Occipital lobe (tissue), 2 donors: ENCODE data around the gene LCP2. TPM values are rescaled to one million over a fixed set of nuclear protein-coding genes. Genes with fewer than 3 reads are reported as not detected.

Experiments
- DNase-seq: peaks from one replicate; lab custom pipeline; 2025; lab: John Stamatoyannopoulos, UW
- total RNA-seq: library from RNA; depleted of rRNA; stranded (reverse); fragments of >200 nt; gene quantifications from one replicate; pipeline ENCODE4 v1.2.3, GENCODE V29; 2014

LCP2 gene
- total RNA-seq, 1 donor from 2014 or later, result 1.4 TPM

DNA sequence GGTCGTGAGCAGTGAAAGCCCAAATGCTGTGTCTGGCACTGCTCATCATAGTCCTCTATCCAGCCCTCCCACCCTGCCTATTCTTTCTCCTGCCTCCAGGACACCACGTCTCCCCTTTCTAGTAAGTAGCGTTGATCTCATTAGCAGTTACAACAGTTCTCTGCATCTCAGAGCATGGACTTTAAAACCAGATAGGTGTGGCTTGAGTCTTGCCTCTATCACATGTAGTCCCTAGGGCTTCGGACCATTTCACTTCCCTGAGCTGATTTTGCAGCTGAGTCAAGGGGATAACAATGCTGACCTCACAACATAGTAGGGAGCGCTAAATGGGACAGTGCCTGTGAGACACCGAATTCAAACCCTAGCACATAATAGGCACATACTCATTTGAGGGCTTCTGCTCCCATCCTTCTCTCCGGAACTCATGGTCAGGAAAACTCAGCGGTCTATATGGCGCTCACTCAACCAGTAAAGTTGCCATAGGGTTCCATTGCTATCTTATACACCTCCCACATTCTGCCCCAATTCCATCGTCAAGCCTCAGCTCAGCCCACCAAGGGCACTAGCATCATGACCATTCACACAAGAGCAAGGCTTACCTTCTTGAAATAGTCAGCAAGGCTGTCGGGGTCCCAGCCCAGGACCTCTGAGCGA lies 515 bp downstream of the LCP2 start:
- no peak for DNase-seq

DNA sequence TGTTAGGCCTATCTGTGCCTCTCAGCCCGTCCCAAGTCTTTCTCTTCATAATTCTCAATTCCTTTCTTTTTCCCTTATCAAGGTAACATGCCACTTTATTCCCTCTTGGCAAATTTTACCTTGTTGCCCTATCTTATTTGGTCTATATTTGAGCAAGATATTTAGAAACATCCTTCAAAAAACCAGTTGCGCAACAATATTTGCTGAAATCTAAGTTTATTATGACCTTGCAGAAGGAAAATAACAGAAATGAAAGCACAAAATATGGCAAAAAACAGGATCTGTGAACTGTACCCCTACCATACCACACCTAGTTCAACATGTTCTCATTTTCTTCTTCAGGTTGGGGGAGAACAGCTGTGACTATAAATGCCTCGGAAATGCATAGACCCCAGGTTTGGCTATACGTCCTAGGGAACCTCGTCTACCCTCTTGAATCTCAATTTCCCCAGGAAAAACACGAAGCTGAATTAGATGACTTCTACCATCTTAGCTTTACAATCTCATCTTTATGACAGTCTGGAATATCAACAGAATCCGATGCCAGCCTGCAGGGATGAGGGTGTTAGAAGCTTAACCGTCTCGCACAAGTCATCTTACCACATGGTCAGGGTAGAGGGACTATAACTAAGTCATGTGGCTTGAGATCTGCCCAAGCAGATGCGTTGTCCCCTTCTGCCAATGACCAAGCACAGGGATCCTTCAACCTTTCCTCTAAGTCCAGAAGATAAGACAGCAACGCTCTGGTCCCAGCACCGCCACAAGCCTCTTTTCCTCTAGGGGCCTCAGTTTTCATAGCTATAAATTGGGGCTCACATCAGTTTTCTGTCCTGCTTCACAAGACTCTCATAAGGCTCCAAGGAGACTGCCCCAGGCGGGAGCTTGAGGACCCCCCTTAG lies 1.3 kb downstream of the LCP2 start:
- no peak for DNase-seq

- DNase-seq, result no peak
These were observed 3.0 kb downstream of the LCP2 start for GRCh38 chr5:170294556-170294955.

GRCh38 chr5:170294057-170294456 lies 3.5 kb downstream of the LCP2 start:
- no peak for DNase-seq

GRCh38 chr5:170293273-170293672 lies 4.3 kb downstream of the LCP2 start:
- no peak for DNase-seq

- DNase-seq, result no peak
These were observed 5.1 kb downstream of the LCP2 start for GRCh38 chr5:170292179-170293104.

GRCh38 chr5:170290498-170290897 lies 7.1 kb downstream of the LCP2 start:
- no peak for DNase-seq

DNA sequence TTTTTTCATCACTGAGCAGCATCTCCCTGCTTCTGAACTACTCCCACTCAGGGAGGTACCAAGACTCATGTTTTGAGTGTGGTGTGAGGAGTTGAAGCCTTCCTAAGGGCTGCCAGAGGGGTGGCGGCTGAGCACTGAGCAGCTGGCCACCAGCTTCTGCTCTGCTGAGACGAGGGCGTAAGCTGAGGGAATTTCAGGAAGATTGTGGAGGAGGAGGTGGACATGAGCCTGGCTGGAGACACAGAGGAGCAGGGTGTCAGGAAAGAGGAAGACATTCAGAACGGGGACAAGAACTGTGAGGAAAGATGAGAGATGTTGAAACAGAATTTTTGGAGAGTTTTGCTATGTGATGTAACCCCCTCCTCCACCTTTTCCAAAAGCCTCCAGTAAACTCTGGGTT lies 7.8 kb downstream of the LCP2 start:
- DNase-seq, result no peak

DNA sequence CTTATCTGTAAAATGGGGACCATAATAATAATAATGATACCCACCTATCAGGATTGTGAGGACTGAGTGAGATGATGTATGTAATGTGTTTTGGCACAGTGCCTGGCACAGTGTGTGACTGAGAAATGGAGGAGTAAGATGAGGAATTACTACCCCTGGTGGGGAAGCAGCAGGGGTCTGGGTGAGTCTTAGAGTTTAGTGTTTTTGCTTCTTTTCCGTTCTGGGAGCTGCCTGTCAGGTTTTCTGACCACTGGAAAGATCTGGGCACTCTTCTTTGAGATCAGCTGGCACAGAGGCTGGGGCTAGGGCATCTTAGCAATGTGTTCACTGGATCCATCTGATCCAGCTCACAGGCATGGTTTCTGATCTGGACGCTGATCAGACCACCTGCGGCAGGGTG lies 8.5 kb downstream of the LCP2 start:
- DNase-seq, result no peak

- no peak for DNase-seq
These were observed 9.0 kb downstream of the LCP2 start for GRCh38 chr5:170288551-170288950.

- no peak for DNase-seq
These were observed 9.4 kb downstream of the LCP2 start for GRCh38 chr5:170288151-170288550.

- DNase-seq, result no peak
These were observed 10.0 kb downstream of the LCP2 start for GRCh38 chr5:170287532-170287931.

DNA sequence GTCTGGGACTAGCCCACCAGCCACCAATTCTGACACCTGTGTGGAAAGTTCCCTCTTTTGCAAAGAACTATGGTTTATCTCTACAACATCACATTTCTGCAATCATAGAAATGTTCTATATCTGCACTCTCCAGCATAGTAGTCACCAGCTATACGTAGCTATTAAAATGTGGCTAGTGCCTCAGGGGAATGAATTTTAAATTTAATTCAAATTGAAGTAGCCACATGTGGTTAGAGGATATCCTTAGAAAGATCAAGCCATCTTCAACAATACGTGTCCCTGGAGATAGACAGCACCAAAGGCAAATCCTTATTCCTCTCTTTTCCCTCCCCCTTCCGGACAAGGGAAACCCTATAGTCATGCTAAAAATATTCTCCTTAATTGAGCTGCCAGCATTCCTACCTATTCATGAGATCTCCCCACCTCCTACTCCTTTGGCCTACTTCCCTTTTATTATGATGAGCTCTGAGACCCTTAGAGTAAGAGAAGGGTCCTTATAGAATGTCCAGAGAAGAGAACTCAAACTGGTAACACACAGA lies 11.1 kb downstream of the LCP2 start:
- DNase-seq, result no peak

GRCh38 chr5:170285181-170285580 lies 12.4 kb downstream of the LCP2 start:
- DNase-seq, result no peak

- no peak for DNase-seq
These were observed 13.3 kb downstream of the LCP2 start for GRCh38 chr5:170284231-170284630.

DNA sequence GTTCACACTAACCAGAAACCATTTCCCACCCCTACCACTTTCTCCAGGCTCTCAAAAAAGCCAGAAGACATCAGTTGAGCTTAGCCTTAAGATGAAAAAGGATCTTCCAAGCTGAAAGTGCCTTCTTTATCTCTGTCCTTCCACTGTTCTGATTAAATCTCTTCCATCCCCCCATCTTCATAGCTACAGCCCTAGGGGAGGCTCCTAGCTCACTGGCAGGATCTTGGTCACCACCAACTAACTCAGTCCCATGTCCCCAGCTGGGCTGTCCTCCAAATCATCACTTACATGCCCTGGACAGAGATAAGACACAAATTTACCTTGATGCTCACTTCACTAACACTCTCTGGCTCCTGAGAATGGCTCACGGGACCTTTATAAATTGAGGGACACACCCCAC lies 14.3 kb downstream of the LCP2 start:
- no peak for DNase-seq

DNA sequence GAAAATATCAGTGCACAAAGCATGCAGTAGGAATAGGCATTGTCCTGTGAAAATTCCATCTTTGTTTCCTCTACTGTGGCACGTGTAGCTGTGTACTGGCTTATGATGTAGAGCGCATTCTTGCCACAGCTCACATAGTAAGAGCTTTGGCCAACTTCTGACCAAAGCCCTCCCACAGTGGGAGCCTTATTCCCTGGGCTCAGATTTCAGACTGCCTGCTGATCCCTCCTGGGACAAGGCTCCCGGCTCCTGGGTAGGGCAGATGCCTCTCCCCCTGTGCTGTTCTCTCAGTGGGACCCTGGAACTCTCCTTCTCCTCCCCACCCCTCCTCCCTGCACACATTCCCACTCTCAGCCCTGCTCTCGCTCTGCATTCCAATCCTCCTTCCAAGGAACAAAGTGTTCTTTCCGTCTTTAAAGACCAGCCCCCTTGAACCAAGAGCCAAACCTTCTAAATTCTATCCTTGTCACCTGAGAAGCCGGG lies 17.5 kb downstream of the LCP2 start:
- no peak for DNase-seq

DNA sequence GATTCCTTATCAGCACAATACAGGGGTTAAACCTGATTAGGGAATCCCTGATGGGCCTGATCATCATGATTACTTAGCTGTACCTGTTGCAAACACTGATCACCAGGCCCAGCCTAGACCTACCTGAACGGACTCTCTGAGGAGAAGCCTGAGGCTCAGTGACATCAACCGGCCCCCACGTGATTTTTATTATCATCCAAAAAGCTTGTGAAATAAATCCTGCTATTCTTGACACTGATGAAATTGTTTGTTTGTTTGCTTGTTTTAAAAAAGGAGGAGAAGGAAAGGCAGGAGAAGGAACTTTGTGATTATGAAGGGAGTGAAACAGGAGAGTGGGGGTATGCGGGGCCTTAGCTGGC lies 18.1 kb downstream of the LCP2 start:
- DNase-seq, result no peak

GRCh38 chr5:170278611-170279458 lies 18.7 kb downstream of the LCP2 start:
- no peak for DNase-seq

- DNase-seq, result no peak
These were observed 19.7 kb downstream of the LCP2 start for GRCh38 chr5:170277867-170278281.

DNA sequence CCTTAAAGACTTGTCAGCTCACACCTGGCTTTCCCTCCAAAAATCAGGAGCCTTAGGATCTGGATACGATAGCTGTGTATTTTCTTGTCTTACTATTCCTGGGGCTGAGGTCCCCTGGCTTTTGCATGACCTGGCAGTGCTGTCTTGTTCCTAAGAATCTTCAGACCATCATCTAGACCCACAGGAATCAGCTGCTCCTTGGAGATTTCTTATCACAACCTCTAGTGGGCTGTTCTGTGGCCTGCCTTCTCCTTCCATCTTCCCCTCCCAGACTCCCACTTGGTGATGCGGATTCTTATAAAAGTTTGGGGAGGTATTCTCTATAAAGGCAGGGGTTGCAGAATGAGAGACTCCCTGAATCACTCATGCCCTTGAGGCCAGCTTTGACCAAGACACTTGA lies 21.4 kb downstream of the LCP2 start:
- no peak for DNase-seq
